Neural progenitor cell (in vitro differentiated cells): ENCODE measurements around the gene RAB6D.

Experiments
- EZH2phosphoT487 ChIP-seq: fragments of 200-600 bp; sonication (generic); IDR thresholded peaks from 2 replicates; pipeline ENCODE4 v1.6.1; 2017; ENCODE audit warnings: antibody characterized with exemption
- TF ChIP-seq, protein P1 (sequence below): fragments of 200-600 bp; sonication (generic); IDR thresholded peaks from 2 replicates; pipeline ENCODE4 v1.5.1; 2017; ENCODE audit warnings: antibody characterized with exemption, mild to moderate bottlenecking

DNA sequence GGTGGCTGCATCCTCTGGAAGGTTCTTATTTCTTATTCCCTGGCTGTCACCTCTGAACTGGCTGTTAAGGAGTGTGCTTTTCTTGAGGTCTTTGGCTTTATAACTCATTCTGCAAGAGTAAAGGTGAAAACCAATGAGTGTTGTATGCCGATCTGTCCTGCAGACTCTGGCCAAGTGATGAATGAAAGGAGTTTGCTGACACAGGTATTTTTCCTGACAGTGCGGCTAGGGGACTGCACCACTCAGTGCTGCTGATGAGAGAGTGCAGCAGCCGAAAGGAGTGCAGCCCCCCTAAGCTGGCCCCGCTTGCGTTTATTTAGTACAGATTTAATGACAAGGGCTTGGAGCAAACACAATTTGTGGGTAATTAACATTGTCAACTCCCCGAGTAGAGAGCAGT, 41.8 kb downstream of the RAB6D start:
- no peak for TF ChIP-seq EZH2phosphoT487
- TF ChIP-seq, protein P1, sequence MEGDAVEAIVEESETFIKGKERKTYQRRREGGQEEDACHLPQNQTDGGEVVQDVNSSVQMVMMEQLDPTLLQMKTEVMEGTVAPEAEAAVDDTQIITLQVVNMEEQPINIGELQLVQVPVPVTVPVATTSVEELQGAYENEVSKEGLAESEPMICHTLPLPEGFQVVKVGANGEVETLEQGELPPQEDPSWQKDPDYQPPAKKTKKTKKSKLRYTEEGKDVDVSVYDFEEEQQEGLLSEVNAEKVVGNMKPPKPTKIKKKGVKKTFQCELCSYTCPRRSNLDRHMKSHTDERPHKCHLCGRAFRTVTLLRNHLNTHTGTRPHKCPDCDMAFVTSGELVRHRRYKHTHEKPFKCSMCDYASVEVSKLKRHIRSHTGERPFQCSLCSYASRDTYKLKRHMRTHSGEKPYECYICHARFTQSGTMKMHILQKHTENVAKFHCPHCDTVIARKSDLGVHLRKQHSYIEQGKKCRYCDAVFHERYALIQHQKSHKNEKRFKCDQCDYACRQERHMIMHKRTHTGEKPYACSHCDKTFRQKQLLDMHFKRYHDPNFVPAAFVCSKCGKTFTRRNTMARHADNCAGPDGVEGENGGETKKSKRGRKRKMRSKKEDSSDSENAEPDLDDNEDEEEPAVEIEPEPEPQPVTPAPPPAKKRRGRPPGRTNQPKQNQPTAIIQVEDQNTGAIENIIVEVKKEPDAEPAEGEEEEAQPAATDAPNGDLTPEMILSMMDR, result no peak
